Loucy (cell line): Measurements from ENCODE around the gene SCRN1.

Source experiments
- H2AFZ ChIP-seq: fragments of 200-600 bp; sonication (generic); 2 replicates; pipeline ENCODE4 v1.6.0; 2016; ENCODE audit warnings: antibody characterized with exemption, mild to moderate bottlenecking, low read length, moderate library complexity
- H3F3A ChIP-seq: fragments of 200-600 bp; 2 replicates; pipeline ENCODE4 v1.6.0; 2016; ENCODE audit warnings: antibody characterized with exemption, low read depth, mild to moderate bottlenecking
- H3K27me3 ChIP-seq: fragments of 200-600 bp; sonication (generic); 2 replicates; pipeline ENCODE4 v1.6.1; 2014; ENCODE audit warnings: low read length, mild to moderate bottlenecking; ENCODE audit not compliant: insufficient read depth, poor library complexity, severe bottlenecking
- H3K36me3 ChIP-seq: fragments of 200-600 bp; sonication (generic); 2 replicates; pipeline ENCODE4 v1.6.1; 2016; ENCODE audit warnings: low read length; ENCODE audit not compliant: insufficient read depth
- H3K4me1 ChIP-seq: fragments of 200-600 bp; sonication (generic); 2 replicates; pipeline ENCODE4 v1.5.1; 2014; ENCODE audit warnings: low read length, mild to moderate bottlenecking; ENCODE audit not compliant: insufficient read depth, poor library complexity, severe bottlenecking
- H3K4me2 ChIP-seq: fragments of 200-600 bp; sonication (generic); 2 replicates; pipeline ENCODE4 v1.6.0; 2014; ENCODE audit warnings: antibody characterized with exemption, low read length, low read depth, mild to moderate bottlenecking; ENCODE audit not compliant: poor library complexity, severe bottlenecking
- H3K4me3 ChIP-seq: fragments of 200-600 bp; sonication (generic); 2 replicates; pipeline ENCODE4 v1.5.1; 2014; ENCODE audit warnings: low read length, mild to moderate bottlenecking, mixed read lengths; ENCODE audit not compliant: poor library complexity, severe bottlenecking
- H3K79me2 ChIP-seq: fragments of 200-600 bp; sonication (generic); 2 replicates; pipeline ENCODE4 v1.6.1; 2014; ENCODE audit warnings: low read length; ENCODE audit not compliant: insufficient read depth
- H3K9ac ChIP-seq: fragments of 200-600 bp; sonication (generic); 2 replicates; pipeline ENCODE4 v1.6.0; 2014; ENCODE audit warnings: mild to moderate bottlenecking, low read depth, low read length, moderate library complexity; ENCODE audit not compliant: poor library complexity, severe bottlenecking
- H3K9me2 ChIP-seq: fragments of 200-600 bp; sonication (generic); replicated peaks from 2 replicates; pipeline ENCODE4 v1.6.1; 2016; ENCODE audit warnings: low read depth, low read length, mixed read lengths
- H3K9me3 ChIP-seq: fragments of 200-600 bp; sonication (generic); 2 replicates; pipeline ENCODE4 v1.6.1; 2014; ENCODE audit warnings: mild to moderate bottlenecking, antibody characterized with exemption, low read length, low read depth; ENCODE audit not compliant: insufficient read depth
- H4K20me1 ChIP-seq: fragments of 200-600 bp; sonication (generic); 2 replicates; pipeline ENCODE4 v1.6.0; 2014; ENCODE audit warnings: antibody characterized with exemption, low read length, mild to moderate bottlenecking; ENCODE audit not compliant: insufficient read depth, poor library complexity, severe bottlenecking
- CTCF ChIP-seq: fragments of 200-600 bp; sonication (generic); conservative IDR thresholded peaks from 2 replicates; pipeline ENCODE4 v1.5.1; 2014; ENCODE audit warnings: mild to moderate bottlenecking, antibody characterized with exemption, low read length
- EZH2phosphoT487 ChIP-seq: fragments of 200-600 bp; IDR thresholded peaks from 2 replicates; pipeline ENCODE4 v1.6.1; 2018; ENCODE audit warnings: antibody characterized with exemption, mild to moderate bottlenecking, moderate library complexity, borderline replicate concordance

Gene SCRN1

DNA sequence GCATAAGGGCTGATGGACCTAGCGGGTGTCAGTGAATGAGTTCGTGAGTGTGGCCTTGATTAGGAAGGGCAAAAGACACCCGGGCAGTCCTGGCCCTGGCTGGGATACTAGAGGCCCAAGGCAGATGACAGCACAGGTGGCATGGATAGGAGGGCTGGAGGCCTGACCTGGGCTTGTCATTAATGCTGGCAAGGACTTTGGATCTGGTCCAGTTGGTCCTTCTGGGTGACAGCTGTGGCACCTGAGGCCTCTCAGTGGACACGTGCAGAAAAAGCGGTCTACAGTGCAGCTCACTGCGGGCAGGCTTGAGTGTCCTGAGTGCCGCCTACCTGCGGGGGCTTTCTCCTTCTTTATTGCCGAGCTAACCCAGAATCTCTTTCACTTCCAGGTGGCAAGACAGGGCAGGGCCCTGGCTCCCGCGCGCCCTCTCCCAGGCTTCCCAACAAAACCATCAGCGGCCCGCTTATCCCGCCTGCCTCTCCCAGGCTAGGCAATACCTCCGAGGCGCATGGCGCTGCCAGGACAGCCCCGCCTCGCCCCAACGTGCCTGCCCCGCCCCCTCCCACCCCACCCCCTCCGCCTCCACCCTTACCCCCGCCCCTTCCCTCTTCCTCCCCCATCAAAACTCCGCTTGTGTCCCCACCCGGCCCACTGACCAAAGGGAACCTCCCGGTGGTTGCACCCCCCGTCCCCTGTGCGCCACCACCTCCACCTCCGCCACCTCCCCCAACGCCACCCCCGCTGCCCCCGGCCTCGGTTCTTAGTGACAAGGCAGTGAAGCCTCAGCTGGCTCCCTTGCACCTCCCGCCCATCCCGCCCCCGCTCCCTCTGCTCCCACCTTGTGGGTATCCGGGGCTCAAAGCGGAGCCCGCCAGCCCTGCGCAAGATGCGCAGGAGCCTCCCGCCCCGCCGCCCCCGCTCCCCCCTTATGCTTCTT is 105.9 kb downstream of the SCRN1 start:
- Histone ChIP-seq H3K4me2 (no peak overlapping the region), H3K36me3 (no peaks in the 10 kb centered on the region), H3F3A (no peaks in the 10 kb centered on the region), H3K4me1 (no peaks in the 10 kb centered on the region), H3K9ac (no peak overlapping the region), H4K20me1 (no peaks in the 10 kb centered on the region), H3K4me3 (no peak overlapping the region), H3K27me3 (no peaks in the 10 kb centered on the region), H2AFZ (no peak overlapping the region), H3K9me3 (no peaks in the 10 kb centered on the region), H3K79me2 (no peaks in the 10 kb centered on the region), H3K9me2 (no peaks in the 10 kb centered on the region)
- TF ChIP-seq CTCF = no peak

GRCh38 chr7:29882481-29882880 is 107.1 kb downstream of the SCRN1 start:
- Histone ChIP-seq H2AFZ (no peak overlapping the region), H3K27me3 (no peaks in the 10 kb centered on the region), H3K4me2 (no peak overlapping the region), H4K20me1 (no peaks in the 10 kb centered on the region), H3K79me2 (no peaks in the 10 kb centered on the region), H3K9me2 (no peaks in the 10 kb centered on the region), H3K9me3 (no peaks in the 10 kb centered on the region), H3K4me1 (peaks cover 5% of the 10 kb centered on the region), H3K9ac (no peak overlapping the region), H3K36me3 (no peaks in the 10 kb centered on the region), H3F3A (no peaks in the 10 kb centered on the region), H3K4me3 (no peak overlapping the region)
- TF ChIP-seq EZH2phosphoT487 (no peak), CTCF (no peak)

DNA sequence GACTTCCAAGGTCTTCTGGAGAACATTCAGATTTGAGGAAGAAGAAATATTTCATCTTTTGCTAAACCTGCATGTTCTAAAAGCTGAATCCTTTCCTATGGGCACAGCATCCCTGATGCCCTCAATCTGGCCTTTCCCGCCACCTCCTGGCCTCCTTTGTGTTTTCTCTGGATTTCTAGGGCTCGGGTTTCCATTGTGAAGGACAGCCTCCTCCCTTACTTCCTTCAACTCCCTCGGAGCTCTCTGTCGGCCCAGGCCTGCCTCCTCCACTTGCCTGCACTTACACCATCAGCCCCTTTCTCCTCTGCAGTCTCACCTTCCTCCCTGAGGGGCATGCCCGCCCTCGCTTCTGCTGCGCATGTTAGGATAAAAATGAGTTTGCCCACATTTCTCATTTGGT is 107.9 kb downstream of the SCRN1 start:
- no peak for TF ChIP-seq CTCF
- TF ChIP-seq EZH2phosphoT487 = no peak
- Histone ChIP-seq H3K9me2 (no peaks in the 10 kb centered on the region), H3K4me2 (no peak overlapping the region), H4K20me1 (no peaks in the 10 kb centered on the region), H2AFZ (0 out of 2 replicates have a peak overlapping the region, but pooled peaks have one; percentile 33), H3K9me3 (no peaks in the 10 kb centered on the region), H3K9ac (no peak overlapping the region), H3F3A (no peaks in the 10 kb centered on the region), H3K36me3 (no peaks in the 10 kb centered on the region), H3K4me3 (no peak overlapping the region), H3K27me3 (no peaks in the 10 kb centered on the region), H3K4me1 (peaks cover 5% of the 10 kb centered on the region), H3K79me2 (no peaks in the 10 kb centered on the region)
